Smooth muscle cell (in vitro differentiated cells): ENCODE data around the gene VPS13D. TPM values are rescaled to one million over a fixed set of nuclear protein-coding genes. Genes with fewer than 3 reads are reported as not detected.

Experiments used
- DNase-seq: peaks from one replicate; lab custom pipeline; 2025; ENCODE audit not compliant: unreplicated experiment; lab: John Stamatoyannopoulos, UW
- H2AFZ ChIP-seq: fragments of 200-600 bp; sonication (generic); 2 replicates; pipeline ENCODE4 v1.6.0; 2016; ENCODE audit warnings: antibody characterized with exemption, low read depth, mild to moderate bottlenecking
- H3F3A ChIP-seq: fragments of 200-600 bp; sonication (generic); 2 replicates; pipeline ENCODE4 v1.6.0; 2017; ENCODE audit warnings: antibody characterized with exemption, low read depth
- H3K27ac ChIP-seq: fragments of 200-600 bp; sonication (generic); 2 replicates; pipeline ENCODE4 v1.5.1; 2016; ENCODE audit warnings: low read depth, mild to moderate bottlenecking
- H3K27me3 ChIP-seq: fragments of 200-600 bp; sonication (generic); 2 replicates; pipeline ENCODE4 v1.6.1; 2016; ENCODE audit warnings: low read depth, mild to moderate bottlenecking
- H3K36me3 ChIP-seq: fragments of 200-600 bp; sonication (generic); 2 replicates; pipeline ENCODE4 v1.5.1; 2016; ENCODE audit warnings: low read depth
- H3K4me1 ChIP-seq: fragments of 200-600 bp; sonication (generic); 2 replicates; pipeline ENCODE4 v1.5.1; 2016; ENCODE audit warnings: low read depth
- H3K4me2 ChIP-seq: fragments of 200-600 bp; sonication (generic); 2 replicates; pipeline ENCODE4 v1.6.0; 2016; ENCODE audit warnings: mild to moderate bottlenecking
- H3K4me3 ChIP-seq: fragments of 200-600 bp; sonication (generic); 2 replicates; pipeline ENCODE4 v1.5.1; 2016; ENCODE audit warnings: mild to moderate bottlenecking
- H3K79me2 ChIP-seq: fragments of 200-600 bp; sonication (generic); 2 replicates; pipeline ENCODE4 v1.6.0; 2016; ENCODE audit warnings: low read depth, mild to moderate bottlenecking
- H3K9ac ChIP-seq: fragments of 200-600 bp; sonication (generic); 2 replicates; pipeline ENCODE4 v1.6.0; 2016; ENCODE audit warnings: low read depth
- H3K9me3 ChIP-seq: fragments of 200-600 bp; sonication (generic); replicated peaks from 2 replicates; pipeline ENCODE4 v1.5.1; 2016; ENCODE audit warnings: low read depth
- H4K20me1 ChIP-seq: fragments of 200-600 bp; sonication (generic); 2 replicates; pipeline ENCODE4 v1.6.0; 2016; ENCODE audit warnings: low read depth
- CTCF ChIP-seq: fragments of 200-600 bp; sonication (generic); IDR thresholded peaks from 2 replicates; pipeline ENCODE4 v1.5.1; 2017; ENCODE audit warnings: borderline replicate concordance, mild to moderate bottlenecking, antibody characterized with exemption; ENCODE audit not compliant: insufficient read depth, poor library complexity, severe bottlenecking
- WGBS: methylation state at CpG from one replicate; pipeline ENCODE4 v1.1.7; 2016; ENCODE audit warnings: low lambda C conversion rate; 5-methylcytosine and 5-hydroxymethylcytosine counted together
- polyA plus RNA-seq: library from polyadenylated mRNA; unstranded; fragments of >200 nt; fragmentation: Nextera tagmentation; extraction: Ambion mirVana; gene quantifications from 2 replicates; pipeline ENCODE4 v1.2.1, GENCODE V29; 2016
- total RNA-seq: library from RNA; depleted of rRNA; stranded (reverse); fragments of >200 nt; gene quantifications from 2 replicates; pipeline ENCODE4 v1.2.3, GENCODE V29; 2014

Gene VPS13D
- total and polyA plus RNA-seq, 2 experiments from 2014 or later: 3.5 to 20.0 TPM

DNA sequence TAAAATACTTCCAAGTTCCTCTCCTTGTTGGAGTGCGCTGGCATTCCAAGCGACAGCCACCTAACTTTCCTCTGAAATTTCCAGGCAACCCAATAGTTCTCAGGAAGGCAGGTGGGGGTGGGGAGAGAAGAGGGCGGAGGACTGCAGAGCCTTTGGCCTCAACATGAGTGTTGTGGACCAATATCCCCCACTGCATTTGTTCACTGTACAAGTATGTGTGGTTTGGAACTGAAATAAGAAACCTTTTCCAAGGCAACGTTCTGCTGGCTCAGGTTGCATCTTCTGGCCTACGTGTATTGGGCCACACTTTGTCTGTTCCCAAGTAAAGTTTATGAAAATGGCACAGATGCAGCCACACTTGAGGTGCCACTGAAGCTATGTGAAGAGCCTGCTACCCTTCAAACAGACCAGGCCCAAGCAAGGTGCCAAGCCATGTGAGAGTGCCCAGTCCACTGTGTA lies 234.8 kb downstream of the VPS13D start:
- Histone ChIP-seq H3K4me2 (no peak overlapping the region), H3K9ac (no peak overlapping the region), H3K27me3 (no peaks in the 10 kb centered on the region), H3K4me3 (no peak overlapping the region), H3F3A (no peaks in the 10 kb centered on the region), H3K27ac (no peak overlapping the region), H4K20me1 (no peaks in the 10 kb centered on the region), H3K36me3 (peaks cover 5% of the 10 kb centered on the region), H2AFZ (no peak overlapping the region), H3K9me3 (no peaks in the 10 kb centered on the region), H3K4me1 (peaks cover 16% of the 10 kb centered on the region), H3K79me2 (no peaks in the 10 kb centered on the region)
- WGBS: 89% methylated on average over 5 of the region's 5 CpGs
- no peak for TF ChIP-seq CTCF
- DNase-seq: no peak

DNA sequence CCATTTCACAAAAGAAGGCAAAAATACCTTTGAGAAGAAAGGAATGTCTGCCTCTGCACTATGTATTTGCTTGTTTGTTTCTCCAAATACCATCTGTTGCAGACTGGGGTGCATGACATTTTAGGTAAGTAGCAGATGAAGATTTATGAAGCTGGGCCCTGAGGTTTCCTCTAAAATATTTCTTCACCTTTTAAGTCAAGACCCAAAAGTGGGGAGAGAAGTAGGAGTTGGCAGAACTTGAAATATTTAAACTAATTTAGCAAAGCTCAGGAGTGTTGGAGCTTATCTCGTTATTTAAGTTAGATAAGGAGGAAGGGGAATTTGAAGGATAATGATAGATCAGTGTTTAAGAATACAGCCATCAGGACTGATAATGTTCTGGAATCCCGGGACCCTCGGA lies 235.3 kb downstream of the VPS13D start:
- Histone ChIP-seq H3K27me3 (no peaks in the 10 kb centered on the region), H3K9ac (no peak overlapping the region), H4K20me1 (no peaks in the 10 kb centered on the region), H2AFZ (no peak overlapping the region), H3K4me2 (no peak overlapping the region), H3K4me1 (peaks cover 16% of the 10 kb centered on the region), H3K36me3 (peaks cover 5% of the 10 kb centered on the region), H3K9me3 (no peaks in the 10 kb centered on the region), H3K4me3 (no peak overlapping the region), H3F3A (no peaks in the 10 kb centered on the region), H3K79me2 (no peaks in the 10 kb centered on the region), H3K27ac (no peak overlapping the region)
- no peak for DNase-seq
- no peak for TF ChIP-seq CTCF
- WGBS: 94% methylated on average over 3 of the region's 3 CpGs

- H3K79me2 ChIP-seq: no peaks in the 10 kb centered on the region
- H3K9ac ChIP-seq: no peak overlapping the region
- 96% methylated on average over 5 of the region's 5 CpGs for WGBS
- no peak for TF ChIP-seq CTCF
- DNase-seq: no peak
- H3K27ac ChIP-seq: no peak overlapping the region
- H3K4me2 ChIP-seq: no peak overlapping the region
- no peaks in the 10 kb centered on the region for H3F3A ChIP-seq
- H4K20me1 ChIP-seq: no peaks in the 10 kb centered on the region
- H3K4me3 ChIP-seq: no peak overlapping the region
- H3K27me3 ChIP-seq: no peaks in the 10 kb centered on the region
- H3K9me3 ChIP-seq: no peaks in the 10 kb centered on the region
- no peak overlapping the region for H2AFZ ChIP-seq
- H3K36me3 ChIP-seq: peaks cover 5% of the 10 kb centered on the region
- peaks cover 4% of the 10 kb centered on the region for H3K4me1 ChIP-seq
These were observed 237.0 kb downstream of the VPS13D start for GRCh38 chr1:12466816-12467215.

GRCh38 chr1:12467570-12468286 lies 237.9 kb downstream of the VPS13D start:
- no peaks in the 10 kb centered on the region for H3K4me1 ChIP-seq
- DNase-seq: no peak
- H4K20me1 ChIP-seq: no peaks in the 10 kb centered on the region
- no peak overlapping the region for H3K27ac ChIP-seq
- no peaks in the 10 kb centered on the region for H3K27me3 ChIP-seq
- H3K4me2 ChIP-seq: no peak overlapping the region
- no peaks in the 10 kb centered on the region for H3F3A ChIP-seq
- no peak overlapping the region for H3K9ac ChIP-seq
- no peak overlapping the region for H2AFZ ChIP-seq
- 96% methylated on average over 6 of the region's 6 CpGs for WGBS
- H3K9me3 ChIP-seq: no peaks in the 10 kb centered on the region
- H3K4me3 ChIP-seq: no peak overlapping the region
- peaks cover 5% of the 10 kb centered on the region for H3K36me3 ChIP-seq
- no peak for TF ChIP-seq CTCF
- H3K79me2 ChIP-seq: no peaks in the 10 kb centered on the region
